Astrocyte of the cerebellum (primary cell): ENCODE data around the gene ACAP1.
A peak's percentile ranks its signal among the peaks of the same experiment; 100 is the strongest.

ENCODE experiments used
- DNase-seq: peaks from one replicate; pipeline ENCODE4 v3.0.0-alpha.2; 2011; ENCODE audit warnings: low read depth
- H3K4me3 ChIP-seq: 2 replicates; pipeline ENCODE4 v1.5.1; 2011; ENCODE audit warnings: mild to moderate bottlenecking, low read depth, low read length, moderate library complexity
- in situ Hi-C: cut with HindIII; loops from 2 replicates; pipeline ENCODE4 v1.10.0; 2017; ENCODE audit warnings: low sequenced_read_pairs
- TF ChIP-seq, protein P1 (sequence below): IDR thresholded peaks from 2 replicates; pipeline ENCODE4 v1.5.1; 2012; ENCODE audit warnings: low read length, low read depth, moderate library complexity, mild to moderate bottlenecking; ENCODE audit errors: missing control alignments

ACAP1 gene

DNA sequence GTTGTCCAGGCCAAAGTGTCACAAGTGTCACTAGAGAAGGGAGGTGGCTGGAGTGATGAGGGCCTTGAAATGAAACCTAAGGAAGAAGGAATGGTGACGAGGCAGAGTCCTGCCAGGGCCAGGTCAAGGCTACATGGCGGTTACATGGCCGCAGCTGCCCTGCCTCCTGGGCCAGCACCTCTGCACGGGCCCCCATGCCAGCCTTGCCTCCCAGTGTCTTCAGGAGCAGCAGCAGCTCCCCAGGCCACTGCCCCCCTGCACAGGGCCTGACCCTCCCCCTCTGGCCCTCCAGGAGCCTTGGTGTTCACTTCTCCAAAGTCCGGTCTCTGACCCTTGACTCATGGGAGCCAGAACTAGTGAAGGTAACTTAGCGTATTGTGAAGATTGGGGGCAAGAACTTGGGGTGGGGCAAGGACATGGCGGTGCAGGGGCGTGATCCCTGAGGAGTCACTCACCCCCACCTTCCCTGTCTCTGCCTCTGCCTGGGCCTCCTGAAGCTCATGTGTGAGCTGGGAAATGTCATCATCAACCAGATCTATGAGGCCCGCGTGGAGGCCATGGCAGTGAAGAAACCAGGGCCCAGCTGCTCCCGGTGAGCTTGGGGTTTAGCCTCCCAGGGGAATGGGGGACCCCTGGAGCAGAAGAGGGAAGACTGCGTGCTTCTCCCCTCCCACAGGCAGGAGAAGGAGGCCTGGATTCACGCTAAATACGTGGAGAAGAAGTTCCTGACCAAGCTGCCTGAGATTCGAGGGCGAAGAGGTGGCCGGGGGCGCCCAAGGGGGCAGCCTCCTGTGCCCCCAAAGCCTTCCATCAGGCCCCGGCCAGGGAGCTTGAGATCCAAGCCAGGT, 11.5 kb downstream of the ACAP1 start:
- DNase-seq, result no peak
- TF ChIP-seq, protein P1, sequence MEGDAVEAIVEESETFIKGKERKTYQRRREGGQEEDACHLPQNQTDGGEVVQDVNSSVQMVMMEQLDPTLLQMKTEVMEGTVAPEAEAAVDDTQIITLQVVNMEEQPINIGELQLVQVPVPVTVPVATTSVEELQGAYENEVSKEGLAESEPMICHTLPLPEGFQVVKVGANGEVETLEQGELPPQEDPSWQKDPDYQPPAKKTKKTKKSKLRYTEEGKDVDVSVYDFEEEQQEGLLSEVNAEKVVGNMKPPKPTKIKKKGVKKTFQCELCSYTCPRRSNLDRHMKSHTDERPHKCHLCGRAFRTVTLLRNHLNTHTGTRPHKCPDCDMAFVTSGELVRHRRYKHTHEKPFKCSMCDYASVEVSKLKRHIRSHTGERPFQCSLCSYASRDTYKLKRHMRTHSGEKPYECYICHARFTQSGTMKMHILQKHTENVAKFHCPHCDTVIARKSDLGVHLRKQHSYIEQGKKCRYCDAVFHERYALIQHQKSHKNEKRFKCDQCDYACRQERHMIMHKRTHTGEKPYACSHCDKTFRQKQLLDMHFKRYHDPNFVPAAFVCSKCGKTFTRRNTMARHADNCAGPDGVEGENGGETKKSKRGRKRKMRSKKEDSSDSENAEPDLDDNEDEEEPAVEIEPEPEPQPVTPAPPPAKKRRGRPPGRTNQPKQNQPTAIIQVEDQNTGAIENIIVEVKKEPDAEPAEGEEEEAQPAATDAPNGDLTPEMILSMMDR, result no peak
- no peak overlapping the region for H3K4me3 ChIP-seq
- in situ Hi-C loops, result no loop called here

DNA sequence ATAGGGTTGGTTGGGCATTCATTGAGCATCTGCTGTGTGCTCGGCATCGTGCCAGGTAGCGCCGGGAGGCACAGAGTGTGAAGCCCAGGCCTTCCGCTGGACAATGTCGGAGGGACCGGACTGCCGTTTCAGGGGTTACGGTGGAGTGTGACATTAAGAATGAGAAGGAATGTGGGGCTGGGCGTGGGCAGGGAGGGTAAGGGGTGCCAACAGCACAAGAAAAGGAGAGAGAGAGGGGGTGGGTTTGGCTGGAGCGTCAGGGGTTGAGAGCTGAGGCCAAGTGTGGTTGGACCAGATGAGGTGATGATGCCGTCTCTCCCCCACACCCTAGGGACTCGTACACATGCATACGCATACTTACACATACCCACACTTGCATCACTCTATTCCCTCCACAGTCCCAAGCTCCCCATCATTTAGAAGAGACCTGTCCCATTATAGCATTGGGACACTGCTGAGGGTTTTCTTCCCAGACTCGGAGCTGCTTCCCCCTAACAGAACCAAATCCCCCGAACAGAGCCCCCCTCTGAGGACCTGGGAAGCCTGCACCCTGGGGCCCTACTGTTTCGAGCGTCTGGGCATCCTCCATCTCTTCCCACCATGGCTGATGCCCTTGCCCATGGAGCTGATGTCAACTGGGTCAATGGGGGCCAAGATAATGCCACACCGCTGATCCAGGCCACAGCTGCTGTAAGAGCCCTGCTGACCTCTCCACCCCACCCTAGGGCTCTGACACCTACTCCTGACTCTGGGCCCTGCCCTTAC, 12.3 kb downstream of the ACAP1 start:
- TF ChIP-seq, protein P1, result no peak
- no peak overlapping the region for H3K4me3 ChIP-seq
- in situ Hi-C loops, result no loop called here
- DNase-seq, result no peak

DNA sequence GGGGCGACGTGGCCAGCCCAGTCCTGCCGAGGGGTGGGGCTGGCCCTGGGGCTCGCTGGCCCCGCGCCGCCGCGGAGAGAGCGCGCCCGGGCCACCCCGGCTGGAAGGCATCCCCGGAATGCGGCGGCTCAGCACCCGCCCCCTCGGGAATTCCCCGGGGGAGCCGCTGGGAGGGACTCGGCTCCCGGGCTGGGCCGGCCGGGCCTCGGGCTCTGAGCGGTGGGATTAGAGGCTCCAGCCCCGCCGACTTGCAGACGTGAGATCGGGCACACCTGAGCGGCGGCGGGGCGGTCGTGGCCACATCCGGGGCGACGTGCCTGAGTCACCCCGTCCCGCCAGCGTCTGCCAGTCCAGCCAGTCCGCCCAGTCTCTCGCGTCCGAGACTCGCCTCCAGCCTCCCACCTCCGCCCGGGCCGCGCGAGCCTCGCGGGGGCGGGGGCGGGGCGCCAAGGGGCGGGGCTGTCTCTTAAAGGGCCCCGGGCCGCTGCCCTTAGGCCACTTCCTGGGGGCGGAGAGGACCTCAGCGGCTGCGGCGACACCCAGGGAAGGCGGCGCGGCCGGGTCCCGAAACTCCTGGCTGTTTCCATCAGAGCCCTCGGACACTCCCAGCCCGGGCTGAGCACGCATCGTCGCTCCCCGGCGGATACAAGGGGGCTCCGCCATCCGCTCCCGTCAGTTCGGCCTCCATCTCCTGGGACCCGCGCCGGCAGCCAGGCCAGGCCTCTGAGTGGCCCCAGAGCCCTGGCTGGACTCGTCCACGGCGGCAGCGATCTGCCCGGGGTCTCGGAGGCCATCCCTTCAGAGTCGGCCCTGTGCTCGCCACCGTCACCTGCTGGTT, 15.6 kb downstream of the ACAP1 start, which contains the start of gene KCTD11:
Gene KCTD11 (plus strand): TSS at position 498 of the 838 bp plus-strand sequence.
- in situ Hi-C loops, result no loop called here
- H3K4me3 ChIP-seq, result peak within 1 kb of the TSS; percentile 87
- TF ChIP-seq, protein P1, result peak; percentile 72
- DNase-seq, result peak; percentile 58

DNA sequence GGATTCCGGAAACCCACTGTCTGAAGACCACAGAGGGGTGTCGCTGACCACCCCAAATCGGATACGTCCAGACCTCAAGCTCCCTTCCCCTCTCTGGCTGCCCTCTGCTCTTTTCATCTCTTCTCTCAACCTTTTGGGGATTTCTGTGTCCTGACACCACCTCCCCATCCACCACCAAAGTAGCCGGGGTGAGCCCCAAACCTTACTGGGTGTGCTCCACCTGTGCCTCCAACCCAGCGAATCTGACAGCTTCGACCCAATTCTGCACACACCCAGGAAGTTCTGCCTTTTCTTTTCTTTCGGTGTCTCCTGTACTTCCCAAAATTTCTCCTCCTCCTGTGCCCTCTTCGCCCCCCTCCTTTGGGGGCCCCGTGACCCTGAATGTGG, 16.2 kb downstream of the ACAP1 start:
- in situ Hi-C loops, result no loop called here
- TF ChIP-seq, protein P1, result no peak
- H3K4me3 ChIP-seq, result peak overlapping the region; percentile 87
- no peak for DNase-seq

DNA sequence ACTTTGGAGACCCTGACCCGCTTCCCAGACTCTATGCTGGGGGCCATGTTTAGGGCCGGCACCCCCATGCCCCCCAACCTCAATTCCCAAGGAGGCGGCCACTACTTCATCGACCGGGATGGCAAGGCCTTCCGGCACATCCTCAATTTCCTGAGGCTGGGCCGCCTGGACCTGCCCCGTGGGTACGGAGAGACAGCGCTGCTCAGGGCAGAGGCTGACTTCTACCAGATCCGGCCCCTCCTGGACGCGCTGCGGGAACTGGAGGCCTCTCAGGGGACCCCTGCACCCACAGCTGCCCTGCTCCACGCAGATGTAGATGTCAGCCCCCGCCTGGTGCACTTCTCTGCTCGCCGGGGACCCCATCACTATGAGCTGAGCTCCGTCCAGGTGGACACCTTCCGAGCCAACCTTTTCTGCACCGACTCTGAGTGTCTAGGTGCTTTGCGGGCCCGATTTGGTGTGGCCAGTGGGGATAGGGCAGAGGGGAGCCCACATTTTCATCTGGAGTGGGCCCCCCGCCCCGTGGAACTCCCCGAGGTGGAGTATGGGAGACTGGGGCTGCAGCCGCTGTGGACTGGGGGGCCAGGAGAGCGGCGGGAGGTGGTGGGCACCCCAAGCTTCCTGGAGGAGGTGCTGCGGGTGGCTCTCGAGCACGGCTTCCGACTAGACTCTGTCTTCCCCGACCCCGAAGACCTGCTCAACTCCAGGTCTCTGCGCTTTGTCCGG, 16.7 kb downstream of the ACAP1 start:
- no peak for DNase-seq
- in situ Hi-C loops, result no loop called here
- H3K4me3 ChIP-seq, result peak overlapping the region; percentile 87
- TF ChIP-seq, protein P1, result no peak
